IPS-NIHi7 (cell line): ENCODE data around the gene AGAP1.
A peak's percentile ranks its signal among the peaks of the same experiment; 100 is the strongest.
"Not testable (repeated sequence)": the region's sequence is repeated elsewhere in the genome, so short reads cannot be mapped to it uniquely, and the experiment has no call there.

Experiments
- DNase-seq: peaks from one replicate; pipeline ENCODE4 v3.0.0; 2012; ENCODE audit warnings: mixed read lengths; ENCODE audit errors: extremely low spot score

Gene AGAP1

GRCh38 chr2:235940330-235940729, 446.5 kb downstream of the AGAP1 start:
- peak; percentile 41 for DNase-seq

- DNase-seq: no peak
Measured at GRCh38 chr2:235944591-235944990, 450.7 kb downstream of the AGAP1 start.

DNA sequence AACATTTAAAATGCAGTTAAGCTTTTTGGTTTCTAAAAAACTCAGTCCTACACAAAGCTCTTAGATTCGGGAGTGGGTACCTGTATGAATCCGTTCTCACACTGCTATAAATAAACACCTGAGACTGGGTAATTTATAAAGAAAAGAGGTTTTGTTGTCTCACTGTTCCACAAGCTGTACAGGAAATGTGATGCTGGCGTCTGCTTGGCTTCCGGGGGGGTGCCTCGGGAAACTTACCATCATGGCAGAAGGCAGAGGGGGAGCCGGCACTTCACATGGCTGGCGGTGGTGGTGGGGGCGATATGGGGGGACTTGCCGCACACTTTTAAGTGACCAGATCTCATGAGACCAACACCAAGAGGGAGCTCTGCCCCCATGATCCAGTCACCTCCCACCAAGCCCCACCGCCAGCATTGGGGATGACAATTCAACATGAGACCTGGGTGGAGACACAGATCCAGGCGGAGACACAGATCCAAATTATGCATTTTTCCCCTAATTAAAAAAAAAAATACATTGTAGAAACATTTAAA, 451.8 kb downstream of the AGAP1 start:
- DNase-seq: no peak

- no peak for DNase-seq
Measured at GRCh38 chr2:235946590-235946989, 452.7 kb downstream of the AGAP1 start.

DNA sequence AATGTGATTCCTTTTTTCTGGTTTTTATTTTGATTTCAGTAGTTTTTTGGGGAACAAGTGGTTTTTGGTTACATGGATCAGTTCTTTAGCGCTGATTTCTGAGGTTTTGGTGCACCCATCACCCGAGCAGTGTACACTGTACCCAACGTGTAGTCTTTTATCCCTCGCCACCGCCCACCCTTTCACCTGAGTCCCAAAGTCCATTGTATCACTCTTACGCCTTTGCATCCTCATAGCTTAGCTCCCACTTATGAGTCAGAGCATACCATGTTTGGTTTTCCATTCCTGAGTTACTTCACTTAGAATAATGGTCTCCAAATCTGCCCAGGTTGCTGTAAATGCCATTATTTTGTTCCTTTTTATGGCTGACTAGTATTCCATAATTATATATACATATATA, 453.2 kb downstream of the AGAP1 start:
- DNase-seq: not testable (repeated sequence)

DNA sequence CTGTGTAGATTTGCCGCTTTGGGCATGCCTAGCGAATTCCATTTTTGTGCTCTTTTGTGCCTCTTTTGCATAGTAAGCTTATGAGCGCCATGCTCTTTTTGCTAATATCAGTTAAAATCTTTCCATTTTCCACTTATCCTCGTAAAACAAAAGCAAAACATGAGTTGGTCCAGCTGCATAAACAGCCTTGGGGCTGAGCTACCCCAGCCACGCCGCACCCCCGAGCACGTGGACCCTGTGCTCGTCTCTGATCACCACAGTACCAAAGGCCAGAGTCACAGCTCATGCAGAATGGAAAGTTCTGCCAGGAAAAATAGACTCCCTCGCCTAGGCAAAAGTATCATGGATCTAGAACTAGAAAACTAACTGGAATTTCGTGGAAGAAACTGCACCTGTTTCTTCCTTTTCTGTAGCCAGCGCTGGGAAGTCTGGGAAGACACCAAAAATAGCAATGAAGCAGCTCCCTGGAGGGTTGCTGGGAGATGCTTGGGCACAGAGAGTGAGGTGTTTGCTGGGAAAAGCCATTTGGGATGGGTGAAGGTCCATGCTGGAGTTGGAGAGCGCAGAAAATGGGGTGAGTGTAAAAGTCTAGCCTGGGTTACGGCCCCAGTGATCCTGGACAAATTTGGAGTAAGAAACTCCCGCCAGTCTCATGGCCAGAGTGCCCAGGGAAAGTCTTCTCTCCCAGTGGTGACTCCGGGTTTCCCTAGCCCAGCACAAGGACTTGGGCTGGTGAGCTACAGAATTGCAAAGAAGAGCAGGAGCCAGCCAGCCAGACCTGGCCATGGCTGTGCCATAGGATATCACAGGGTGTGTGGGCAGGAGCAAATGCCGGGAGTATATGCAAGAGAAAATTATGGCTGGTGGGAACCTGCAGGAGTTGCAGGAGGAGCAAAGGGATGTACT, 456.0 kb downstream of the AGAP1 start:
- DNase-seq: no peak

GRCh38 chr2:235950473-235950809, 456.6 kb downstream of the AGAP1 start:
- DNase-seq: peak; percentile 68

DNA sequence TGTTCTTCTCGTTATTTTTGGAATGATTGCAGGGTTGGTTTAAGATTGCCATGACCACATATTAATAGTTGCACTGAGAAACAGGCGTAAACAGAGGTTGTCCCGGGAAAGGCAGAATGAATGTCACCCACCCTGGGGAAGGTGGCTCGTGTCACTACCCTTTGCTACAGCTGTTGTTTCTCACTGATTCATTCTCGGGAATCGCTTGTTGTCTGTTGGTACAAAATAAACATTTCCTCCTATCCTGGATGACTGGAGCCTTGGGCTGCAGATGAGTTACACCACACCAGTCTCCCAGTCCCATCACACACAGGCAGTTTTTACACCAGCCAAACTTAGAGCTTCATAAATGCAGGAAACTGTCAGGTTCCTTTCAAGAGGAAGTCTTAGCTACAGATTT, 457.6 kb downstream of the AGAP1 start:
- no peak for DNase-seq

DNA sequence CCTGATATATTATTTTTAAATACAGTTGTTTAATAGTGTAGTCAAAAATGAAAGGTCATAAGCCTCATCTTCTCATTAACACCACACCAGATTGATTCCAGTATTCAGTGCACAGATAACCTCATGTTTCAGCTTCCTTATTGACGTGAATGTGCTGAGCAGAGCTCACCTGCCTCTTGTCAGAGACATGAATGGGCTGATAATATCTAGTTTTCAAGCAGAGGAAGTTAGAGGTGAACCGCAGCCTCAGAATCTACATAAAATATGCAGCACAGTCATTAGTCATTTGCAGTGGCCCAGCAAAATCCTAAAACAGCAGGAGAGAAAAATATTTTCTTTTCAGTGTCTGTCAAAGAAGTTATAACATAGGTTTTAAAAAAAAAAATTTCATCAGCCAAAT, 458.1 kb downstream of the AGAP1 start:
- DNase-seq: no peak

- no peak for DNase-seq
Measured at GRCh38 chr2:235952714-235953113, 458.9 kb downstream of the AGAP1 start.

GRCh38 chr2:235954281-235954680, 460.4 kb downstream of the AGAP1 start:
- no peak for DNase-seq

DNA sequence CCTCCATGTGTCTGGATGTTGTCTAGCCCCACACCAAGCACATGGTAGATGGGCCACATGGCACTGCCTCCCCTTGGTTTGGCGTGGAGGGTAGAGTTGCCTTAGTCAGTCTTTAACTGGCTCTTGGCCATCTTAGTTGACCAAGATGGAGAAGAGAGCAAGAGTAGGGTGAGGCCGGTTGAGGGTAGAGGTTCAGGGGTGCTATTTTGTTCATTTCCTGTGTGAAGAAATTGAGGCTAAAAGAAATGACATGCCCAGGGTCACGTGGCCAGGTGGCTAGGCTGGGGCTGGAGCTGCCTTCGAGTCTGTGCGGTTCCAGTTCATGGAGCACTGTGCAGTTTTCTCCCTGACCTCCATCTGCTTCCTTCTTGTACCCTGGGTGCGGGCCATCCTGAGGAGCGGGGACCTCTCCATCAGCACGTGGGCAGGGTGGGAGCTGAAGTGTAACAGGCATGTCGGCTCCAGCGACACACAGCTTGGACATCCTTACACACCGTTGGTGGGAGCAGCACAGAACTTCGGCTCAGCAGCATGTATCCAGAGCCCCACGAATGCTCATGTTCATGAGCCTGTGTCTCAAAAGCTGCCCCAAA, 461.1 kb downstream of the AGAP1 start:
- DNase-seq: no peak

GRCh38 chr2:235955664-235956063, 461.8 kb downstream of the AGAP1 start:
- DNase-seq: no peak

- no peak for DNase-seq
Measured at GRCh38 chr2:235956281-235956970, 462.6 kb downstream of the AGAP1 start.

GRCh38 chr2:235957251-235957650, 463.4 kb downstream of the AGAP1 start:
- no peak for DNase-seq

- no peak for DNase-seq
Measured at GRCh38 chr2:235958221-235958930, 464.5 kb downstream of the AGAP1 start.

DNA sequence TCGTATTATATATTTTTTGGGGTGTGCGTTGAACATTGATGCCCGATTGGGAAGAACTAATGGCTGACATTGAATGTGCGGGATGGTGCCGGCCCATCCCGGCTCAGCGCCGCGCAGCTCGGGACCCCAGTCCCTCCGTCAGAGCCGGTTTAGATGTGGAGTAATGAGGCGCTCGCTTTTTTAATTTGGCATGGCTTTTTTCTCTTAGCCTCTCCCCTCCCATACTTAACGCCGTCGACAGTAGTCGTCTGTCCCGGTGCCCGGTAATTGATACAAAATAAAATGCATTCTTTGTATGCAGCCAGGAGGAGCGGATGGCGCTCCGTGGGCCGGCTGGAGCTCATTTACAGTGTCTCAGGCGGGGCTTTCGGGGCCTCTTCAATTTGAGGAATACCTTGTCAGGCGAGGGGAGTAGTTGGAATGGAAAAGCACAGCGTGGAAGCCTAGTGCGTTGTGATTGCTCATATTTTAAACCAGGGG, 465.1 kb downstream of the AGAP1 start:
- no peak for DNase-seq

DNA sequence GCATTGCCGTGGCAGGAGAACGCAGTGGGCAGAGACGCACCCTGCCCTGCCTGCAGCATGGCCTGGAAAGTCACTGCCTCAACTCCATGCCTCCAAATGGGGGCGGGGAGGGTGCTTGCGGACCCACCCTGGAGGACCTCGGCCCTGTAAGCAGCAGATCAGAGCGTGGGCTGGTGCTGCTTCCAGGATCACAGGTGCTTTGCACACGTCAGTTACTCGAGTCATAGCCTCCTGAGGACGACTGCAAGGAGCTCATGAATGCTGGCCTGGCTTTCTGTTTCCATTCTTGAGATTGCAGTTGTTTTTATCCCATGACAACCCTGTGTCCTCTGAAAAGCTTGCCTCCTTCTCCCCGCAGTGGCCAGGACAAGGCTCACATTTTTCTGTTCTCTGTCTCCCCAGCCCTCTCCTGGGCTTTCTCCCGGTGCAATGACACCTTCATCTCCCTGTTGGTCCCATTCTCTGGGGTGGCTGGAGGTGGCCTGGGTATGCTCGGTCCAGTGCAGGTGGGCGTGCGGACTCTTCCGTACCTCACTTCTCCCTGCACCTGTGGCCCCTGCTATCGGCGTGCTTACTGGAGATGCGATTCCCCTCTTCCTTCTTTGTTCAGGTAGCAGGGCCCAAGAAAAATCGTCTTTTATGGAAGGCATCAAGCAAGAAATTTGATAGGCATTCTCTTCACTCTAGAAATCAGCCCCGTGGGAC, 466.3 kb downstream of the AGAP1 start:
- no peak for DNase-seq

- DNase-seq: no peak
Measured at GRCh38 chr2:235960716-235961640, 467.1 kb downstream of the AGAP1 start.

- DNase-seq: no peak
Measured at GRCh38 chr2:235961711-235962110, 467.9 kb downstream of the AGAP1 start.
